H1 (cell line): ENCODE data around the gene KISS1. TPM values are rescaled to one million over a fixed set of nuclear protein-coding genes. Genes with fewer than 3 reads are reported as not detected.

Source experiments
- CTCF ChIA-PET: fragments of 300-600 bp; sonication (Branson Sonifier 250); formaldehyde crosslinking; loops from one replicate; lab custom pipeline; 2021; ENCODE audit not compliant: partially characterized antibody; lab: Charles Lee
- POLR2A ChIA-PET: fragments of 300-600 bp; sonication (Branson Sonifier 250); formaldehyde crosslinking; loops from one replicate; lab custom pipeline; 2021; ENCODE audit warnings: inconsistent platforms; ENCODE audit not compliant: partially characterized antibody; lab: Charles Lee
- DNase-seq, 2 experiments: peaks; one replicate each; pipeline versions ENCODE4 v3.0.0 to v3.0.0-alpha.2; 2010 to 2022; ENCODE audit warnings: low spot score in 2 of 2, low read depth in 1 of 2, mixed read lengths in 1 of 2
- FAIRE-seq: peaks from 2 replicates; lab custom pipeline; 2011; peaks lifted over from hg19 to GRCh38; lab: Jason Lieb, UNC
- H2AFZ ChIP-seq: 2 replicates; pipeline ENCODE4 v1.8.1; 2012; ENCODE audit warnings: low read length, inconsistent platforms
- H2AK5ac ChIP-seq: 2 replicates; pipeline ENCODE4 v1.6.1; 2013; ENCODE audit warnings: low read depth, low read length
- H2BK120ac ChIP-seq: replicated peaks from 2 replicates; pipeline ENCODE3; 2013; ENCODE audit warnings: low read depth, low read length, inconsistent platforms
- H2BK12ac ChIP-seq: 2 replicates; pipeline ENCODE4 v1.6.1; 2013; ENCODE audit warnings: low read depth, low read length
- H2BK15ac ChIP-seq: 2 replicates; pipeline ENCODE4 v1.6.1; 2013; ENCODE audit warnings: low read length
- H2BK20ac ChIP-seq: 2 replicates; pipeline ENCODE4 v1.6.1; 2013; ENCODE audit warnings: low read length
- H2BK5ac ChIP-seq: 2 replicates; pipeline ENCODE4 v1.6.1; 2013; ENCODE audit warnings: low read depth, low read length
- H3K14ac ChIP-seq: 2 replicates; pipeline ENCODE4 v1.6.1; 2013; ENCODE audit warnings: inconsistent platforms; ENCODE audit not compliant: insufficient read length
- H3K18ac ChIP-seq: 2 replicates; pipeline ENCODE4 v1.6.1; 2013; ENCODE audit warnings: low read length; ENCODE audit errors: extremely low read depth
- H3K23ac ChIP-seq: 2 replicates; pipeline ENCODE4 v1.6.1; 2013; ENCODE audit warnings: inconsistent platforms; ENCODE audit not compliant: insufficient read length
- H3K23me2 ChIP-seq: 2 replicates; pipeline ENCODE4 v1.6.1; 2013; ENCODE audit warnings: low read depth, low read length
- H3K27ac ChIP-seq: 2 replicates; pipeline ENCODE4 v1.6.1; 2011; ENCODE audit warnings: low read depth, low read length, inconsistent platforms
- H3K27me3 ChIP-seq, 4 experiments: replicated peaks in 1 of 4; 1 replicate in 1 of 4; 2 replicates in 3 of 4; pipeline versions ENCODE4 v1.6.1 to v1.8.1; 2011 to 2013; ENCODE audit warnings: low read length in 3 of 4, mild to moderate bottlenecking in 3 of 4, inconsistent platforms in 2 of 4, mixed read lengths in 2 of 4, moderate library complexity in 1 of 4; ENCODE audit not compliant: control insufficient read depth in 3 of 4, insufficient read depth in 3 of 4; ENCODE audit errors: extremely low read depth in 1 of 4
- H3K36me3 ChIP-seq, 4 experiments: 2 replicates each; pipeline versions ENCODE4 v1.6.1 to v1.8.1; 2011 to 2013; ENCODE audit warnings: mild to moderate bottlenecking in 4 of 4, low read length in 3 of 4, moderate library complexity in 2 of 4, control low read depth in 1 of 4, inconsistent platforms in 1 of 4; ENCODE audit not compliant: insufficient read depth in 4 of 4, control insufficient read depth in 2 of 4
- H3K4ac ChIP-seq: replicated peaks from 2 replicates; pipeline ENCODE3; 2013; ENCODE audit warnings: low read length, low read depth, mixed read lengths, inconsistent platforms; ENCODE audit not compliant: insufficient read length
- H3K4me1 ChIP-seq, 4 experiments: replicated peaks in 1 of 4; 1 replicate in 1 of 4; 2 replicates in 3 of 4; pipeline versions ENCODE4 v1.6.1 to v1.8.1; 2011 to 2013; ENCODE audit warnings: low read length in 3 of 4, inconsistent platforms in 2 of 4, mixed read lengths in 1 of 4; ENCODE audit not compliant: insufficient read depth in 4 of 4, control insufficient read depth in 3 of 4
- H3K4me2 ChIP-seq, 2 experiments: 2 replicates each; pipeline versions ENCODE4 v1.6.1 to v1.8.1; 2011 to 2013; ENCODE audit warnings: low read depth in 2 of 2, low read length in 2 of 2, control low read depth in 1 of 2, inconsistent platforms in 1 of 2, mild to moderate bottlenecking in 1 of 2; ENCODE audit not compliant: insufficient read depth in 1 of 2
- H3K4me3 ChIP-seq, 4 experiments: fragments of 200-600, 300-600 bp in 1 of 4; sonication (generic), shearing (Covaris generic), sonication (Bioruptor Twin) in 1 of 4; 2 replicates each; pipeline versions ENCODE4 v1.5.1 to v1.8.1; 2011 to 2016; ENCODE audit warnings: low read length in 4 of 4, low read depth in 3 of 4, control low read depth in 2 of 4, inconsistent platforms in 2 of 4, mild to moderate bottlenecking in 2 of 4, mixed read lengths in 1 of 4, moderate library complexity in 1 of 4; ENCODE audit not compliant: insufficient read depth in 2 of 4; ENCODE audit errors: extremely low read depth in 1 of 4
- H3K56ac ChIP-seq: replicated peaks from 2 replicates; pipeline ENCODE3; 2013; ENCODE audit warnings: low read depth, mild to moderate bottlenecking, mixed read lengths, low read length, inconsistent platforms; ENCODE audit not compliant: insufficient read length
- H3K79me1 ChIP-seq: 2 replicates; pipeline ENCODE4 v1.6.1; 2013; ENCODE audit warnings: low read depth, low read length, control low read depth
- H3K79me2 ChIP-seq, 2 experiments: 2 replicates each; pipeline versions ENCODE4 v1.6.1 to v1.8.1; 2012 to 2013; ENCODE audit warnings: low read length in 2 of 2, mild to moderate bottlenecking in 2 of 2, inconsistent platforms in 1 of 2; ENCODE audit not compliant: insufficient read depth in 2 of 2, control insufficient read depth in 1 of 2
- H3K9ac ChIP-seq, 4 experiments: replicated peaks in 1 of 4; 1 replicate in 1 of 4; 2 replicates in 3 of 4; pipeline versions ENCODE4 v1.6.1 to v1.8.1; 2011 to 2013; ENCODE audit warnings: low read depth in 3 of 4, low read length in 3 of 4, control low read depth in 2 of 4, mild to moderate bottlenecking in 2 of 4, moderate library complexity in 2 of 4, inconsistent platforms in 1 of 4; ENCODE audit errors: extremely low read depth in 1 of 4
- H3K9me3 ChIP-seq, 2 experiments: 2 replicates each; pipeline versions ENCODE4 v1.6.1 to v1.8.1; 2012 to 2013; ENCODE audit warnings: mild to moderate bottlenecking in 2 of 2, moderate library complexity in 2 of 2, control low read depth in 1 of 2, inconsistent platforms in 1 of 2, low read depth in 1 of 2, low read length in 1 of 2, mixed read lengths in 1 of 2; ENCODE audit not compliant: insufficient read depth in 2 of 2
- H4K20me1 ChIP-seq, 2 experiments: replicated peaks in 1 of 2; 2 replicates each; pipeline versions ENCODE3 to v1.8.1; 2011 to 2013; ENCODE audit warnings: inconsistent platforms in 2 of 2, low read length in 2 of 2, mild to moderate bottlenecking in 1 of 2; ENCODE audit not compliant: insufficient read depth in 2 of 2, control insufficient read depth in 1 of 2
- H4K5ac ChIP-seq: 2 replicates; pipeline ENCODE4 v1.6.1; 2013; ENCODE audit warnings: low read length, low read depth, mixed read lengths, inconsistent platforms; ENCODE audit not compliant: insufficient read length
- H4K8ac ChIP-seq: 2 replicates; pipeline ENCODE4 v1.8.0; 2013; ENCODE audit warnings: mild to moderate bottlenecking, moderate library complexity, low read length, inconsistent platforms; ENCODE audit not compliant: insufficient read depth; ENCODE audit errors: extremely low read depth
- H4K91ac ChIP-seq: replicated peaks from 2 replicates; pipeline ENCODE3; 2013; ENCODE audit warnings: low read length, mixed read lengths, inconsistent platforms; ENCODE audit not compliant: insufficient read length
- ATF2 ChIP-seq: IDR thresholded peaks from 2 replicates; pipeline ENCODE4 v1.6.1; 2012; ENCODE audit warnings: low read length, inconsistent platforms
- SIN3A ChIP-seq, 2 experiments: IDR thresholded peaks in 1 of 2; conservative IDR thresholded peaks in 1 of 2; 2 replicates each; pipeline ENCODE4 v1.6.1; 2011 to 2012; ENCODE audit warnings: low read length in 2 of 2, improper control_type of control experiment in 1 of 2, low read depth in 1 of 2, mild to moderate bottlenecking in 1 of 2
- TAF7 ChIP-seq: optimal IDR thresholded peaks from 2 replicates; pipeline ENCODE3; 2011; ENCODE audit warnings: low read depth, mild to moderate bottlenecking, inconsistent platforms, low read length, moderate library complexity, borderline replicate concordance
- WGBS, 2 experiments: shearing (Covaris generic) in 1 of 2; methylation state at CpG; one replicate each; pipeline versions ENCODE4 v1.1.6 to v1.1.7; 2013 to 2015; ENCODE audit warnings: low lambda C conversion rate in 2 of 2, mixed read lengths in 2 of 2, inconsistent platforms in 1 of 2, low coverage in 1 of 2, missing lambda C conversion rate in 1 of 2; ENCODE audit not compliant: insufficient replicate concordance in 2 of 2, insufficient coverage in 1 of 2, insufficient read length in 1 of 2; ENCODE audit errors: extremely low coverage in 1 of 2, missing lambda C conversion rate in 1 of 2; 5-methylcytosine and 5-hydroxymethylcytosine counted together
- polyA plus RNA-seq, 7 experiments: library from polyadenylated mRNA; depleted of rRNA in 3 of 7; stranded (reverse) in 5 of 7; unstranded in 2 of 7; fragments of >200 nt in 5 of 7; fragments of 200-250 nt in 2 of 7; gene quantifications; 1 replicate in 5 of 7; 2 replicates in 1 of 7; 4 replicates in 1 of 7; pipeline versions ENCODE4 v1.2.1 to v1.2.3, GENCODE V29; 2011 to 2013; ENCODE audit warnings: missing spikeins in 2 of 7, mixed read lengths in 2 of 7
- total RNA-seq: library from RNA; stranded (reverse); fragmentation: NEBNext Ultra II Directional; extraction: Animal tissue kit (Norgen Biotek cat#: 25700); gene quantifications from 2 replicates; pipeline ENCODE4 v1.2.1, GENCODE V29; 2021

KISS1 gene
- total and polyA plus RNA-seq, 2 of the 8 experiments (the other 6 are each of a cell fraction or from before 2014, with no cell fraction given), result 0.71 TPM; not detected in 1

- Histone ChIP-seq H3K14ac (no peak overlapping the region), H3K4me2 (no peak overlapping the region), H3K27me3 (no peaks in the 10 kb centered on the region; a peak in 1 of 7 replicates), H2AFZ (no peak overlapping the region), H2BK120ac (no peak overlapping the region), H3K9ac (no peak overlapping the region), H2BK5ac (no peak overlapping the region), H3K9me3 (no peaks in the 10 kb centered on the region), H2AK5ac (no peak overlapping the region), H3K4me3 (no peak overlapping the region), H3K18ac (no peak overlapping the region), H3K23me2 (no peaks in the 10 kb centered on the region; the same call in 1 of the 2 replicates), H3K4me1 (peaks cover 5 to 22% (median 15%) of the 10 kb centered on the region in 4 experiments), H2BK15ac (no peak overlapping the region), H3K27ac (no peak overlapping the region), H3K56ac (no peak overlapping the region), H3K36me3 (no peaks in the 10 kb centered on the region), H2BK12ac (no peak overlapping the region), H2BK20ac (no peak overlapping the region), H4K8ac (no peak overlapping the region), H4K5ac (no peak overlapping the region), H3K79me2 (no peaks in the 10 kb centered on the region), H3K79me1 (peaks cover 2% of the 10 kb centered on the region; the same call in 1 of the 2 replicates), H3K4ac (no peak overlapping the region), H4K20me1 (no peaks in the 10 kb centered on the region), H3K23ac (no peak overlapping the region), H4K91ac (no peak overlapping the region)
- whole genome bisulfite sequencing, 2 experiments, result 88% methylated on average over 12 of the region's 14 CpGs; no CpG with 5 or more reads in 1 of the 2 experiments
- no peak for FAIRE-seq
- DNase-seq, result no peak
- no peak for TF ChIP-seq SIN3A (conservative IDR thresholded peaks at IDR 0.05 in 1 of 2, IDR thresholded peaks at IDR 0.05 in 1 of 2; ENCODE audit: low read depth in 1 of 2, low read length in 2 of 2)
- no peak for TF ChIP-seq TAF7
- no peak for TF ChIP-seq ATF2
- ChIA-PET POLR2A (interaction anchor here (1.0 to 2.8 kb wide), 5 partner anchors 7 to 278 kb away, joined by 3 to 14 read pairs (median 4); partner anchors contain the start of gene SOX13), CTCF (interaction anchor here (0.6 to 9.8 kb wide), 7 partner anchors 10 to 270 kb away, joined by 3 to 99 read pairs (median 3); no protein-coding TSS in a partner anchor)
Observed at GRCh38 chr1:204143276-204144041, 52.8 kb downstream of the KISS1 start.
